NOMO-1 treated with dmso at 0.1 percent for 144 hours (cell line): ENCODE measurements around the gene DPF3.
A peak's percentile ranks its signal among the peaks of the same experiment; 100 is the strongest.

Source experiments
- DNase-seq: peaks from one replicate; lab custom pipeline; 2025; ENCODE audit not compliant: unreplicated experiment; lab: John Stamatoyannopoulos, UW

Gene DPF3

DNA sequence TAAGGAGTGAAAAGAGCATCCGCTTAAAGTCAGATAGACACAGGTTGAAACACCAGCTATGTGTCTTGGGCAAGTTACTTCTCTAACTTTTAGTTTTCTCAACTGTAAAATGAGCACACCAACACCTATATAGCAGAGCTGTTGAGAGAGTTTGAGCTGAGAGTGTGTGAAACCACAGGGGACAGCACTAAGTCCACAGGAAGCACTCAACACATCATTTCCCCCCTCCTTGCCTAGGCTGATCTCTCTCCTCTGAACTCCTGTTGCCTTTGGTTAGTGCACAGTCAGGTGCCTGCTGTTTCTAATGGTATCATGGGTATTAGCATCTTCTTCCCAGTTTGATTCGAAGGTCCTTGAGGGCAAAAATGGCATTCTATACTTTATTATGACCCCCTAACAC lies 176.7 kb downstream of the DPF3 start:
- no peak for DNase-seq

DNA sequence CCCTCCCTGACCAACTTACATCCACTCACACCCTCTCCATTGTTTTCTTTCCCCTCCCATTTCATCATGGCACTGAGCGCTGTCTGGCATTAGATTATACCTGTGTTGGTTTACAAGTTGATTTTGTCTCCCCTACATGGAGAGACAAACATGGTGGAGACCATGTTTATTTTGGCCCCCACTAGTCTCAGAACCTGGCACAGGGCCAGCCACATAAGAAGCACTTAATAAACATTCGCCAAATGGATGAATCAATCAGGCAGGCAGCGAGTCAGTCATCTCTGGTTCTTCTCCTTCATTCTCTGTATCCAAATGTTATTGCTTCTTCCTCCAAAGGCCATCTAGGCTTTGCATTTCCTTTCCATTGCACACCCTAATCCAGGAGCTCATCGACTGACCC lies 177.4 kb downstream of the DPF3 start:
- no peak for DNase-seq

DNA sequence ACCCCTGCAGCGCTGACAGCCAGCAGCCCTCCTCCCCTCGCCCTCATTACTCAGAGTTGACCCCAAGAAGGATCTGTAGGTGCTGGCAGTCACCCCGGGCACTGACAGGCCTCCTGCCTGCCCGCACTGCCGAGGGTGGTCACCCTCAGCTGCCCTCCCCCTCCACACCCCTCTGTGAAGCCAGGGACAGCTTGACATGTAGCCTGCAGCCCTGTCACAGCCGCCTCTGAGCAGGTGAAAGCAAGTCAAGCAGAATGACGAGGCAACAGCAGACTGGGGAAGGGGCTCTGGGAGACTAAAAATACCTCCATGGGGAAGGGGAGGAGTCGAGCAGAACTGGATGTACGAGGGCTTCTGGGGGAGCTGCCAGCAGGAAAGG lies 178.1 kb downstream of the DPF3 start:
- DNase-seq, result no peak

DNA sequence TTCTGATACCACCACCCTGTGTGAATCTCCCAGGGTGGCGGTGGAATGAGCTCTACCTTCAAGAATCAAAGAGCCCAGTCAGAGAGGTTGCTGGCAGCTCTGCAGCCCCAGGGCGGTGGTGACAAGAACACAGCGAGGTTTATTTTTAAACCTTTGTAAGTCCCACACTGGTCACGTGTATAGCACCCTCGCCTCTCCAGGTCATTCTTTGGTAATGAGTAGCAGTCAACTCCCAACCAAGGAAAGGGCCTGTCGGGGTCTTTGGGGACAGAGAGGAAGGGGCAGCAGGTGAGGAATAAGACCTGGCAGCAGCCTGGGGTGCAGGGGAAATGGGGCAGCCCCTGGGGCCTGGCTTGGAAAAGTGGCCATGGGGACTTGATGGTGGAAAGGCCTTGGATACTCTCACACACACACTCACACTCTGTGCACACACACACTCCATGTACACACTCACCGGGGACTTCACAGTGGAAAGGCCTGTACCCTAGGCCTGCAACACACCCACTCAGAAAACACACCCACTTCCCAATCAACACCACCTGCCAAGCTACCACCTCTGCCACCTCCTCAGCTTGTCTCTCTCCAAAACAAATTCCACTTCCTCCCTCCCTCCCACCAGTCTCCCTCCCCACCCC lies 178.6 kb downstream of the DPF3 start:
- DNase-seq, result no peak

DNA sequence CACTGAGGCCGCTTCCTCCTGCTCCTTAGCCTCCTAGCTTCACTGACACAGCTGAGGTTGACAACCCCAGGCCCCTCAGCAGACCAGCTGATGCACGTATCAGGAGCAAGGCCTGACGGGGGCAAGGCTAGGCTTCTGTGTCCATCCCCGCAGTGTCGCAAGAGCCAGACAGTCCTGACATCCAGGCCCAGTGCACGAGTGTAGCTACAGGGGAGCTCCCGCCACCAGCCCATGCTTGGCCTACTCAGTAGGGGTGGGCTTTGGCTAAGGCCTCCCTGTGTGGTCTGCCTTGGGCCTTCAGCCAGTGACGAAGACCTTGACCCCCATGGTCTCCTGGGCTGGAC lies 179.1 kb downstream of the DPF3 start:
- no peak for DNase-seq

GRCh38 chr14:72714094-72714493 lies 179.8 kb downstream of the DPF3 start:
- no peak for DNase-seq

DNA sequence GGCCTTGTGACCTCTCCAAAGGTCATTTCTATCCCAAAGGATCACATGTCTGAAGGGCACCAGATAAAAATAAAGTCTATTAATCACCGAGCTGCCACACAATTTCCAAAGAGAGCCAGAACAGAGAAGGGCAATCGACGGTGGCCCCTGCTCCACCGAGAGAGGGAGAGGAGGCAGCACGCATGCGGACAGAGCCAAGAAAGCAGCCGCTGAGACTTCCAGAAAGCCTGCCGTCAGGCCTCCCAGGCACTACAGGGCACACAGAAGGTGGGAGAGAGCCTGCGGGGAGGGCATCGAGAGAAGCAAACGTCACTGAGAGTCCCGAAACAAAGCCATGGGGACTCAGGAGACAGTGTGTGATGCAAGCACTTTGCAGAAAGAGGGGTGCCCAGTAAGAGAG lies 182.0 kb downstream of the DPF3 start:
- no peak for DNase-seq

DNA sequence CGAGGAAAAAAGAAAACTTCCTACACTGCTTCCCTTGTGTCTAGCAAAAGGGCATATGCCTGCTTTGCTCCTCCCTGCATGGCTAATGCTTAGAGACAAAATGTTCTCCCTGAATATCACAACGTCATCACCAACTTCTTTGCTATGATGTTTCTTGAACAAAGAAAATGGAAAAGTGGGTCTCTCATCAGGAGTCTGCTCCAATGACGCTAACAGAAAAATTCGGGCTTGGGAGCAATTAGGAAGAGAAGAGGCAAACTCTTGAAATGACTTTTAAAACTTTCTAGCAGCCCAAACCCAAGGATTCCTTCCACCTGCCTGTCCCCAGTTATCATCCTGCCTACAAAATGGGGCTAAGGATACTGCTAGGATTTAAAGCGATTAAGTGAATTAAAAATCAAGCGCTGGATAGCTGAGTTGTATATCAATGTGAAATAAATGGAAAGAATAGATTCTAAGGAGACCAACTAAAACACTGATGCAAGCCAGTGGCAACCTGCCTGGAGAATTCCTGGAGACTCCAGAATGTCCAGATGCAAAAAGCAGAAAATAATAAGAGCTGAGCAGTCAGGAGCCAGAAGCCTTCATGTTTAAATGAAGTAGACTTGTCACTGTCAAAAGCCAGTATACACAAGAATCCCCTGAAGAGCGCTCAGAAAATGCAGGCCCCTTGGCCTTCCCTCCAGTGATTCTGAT lies 183.8 kb downstream of the DPF3 start:
- DNase-seq, result no peak

GRCh38 chr14:72708708-72709475 lies 185.0 kb downstream of the DPF3 start:
- DNase-seq, result no peak

GRCh38 chr14:72708222-72708621 lies 185.7 kb downstream of the DPF3 start:
- DNase-seq, result no peak

- no peak for DNase-seq
Observed at GRCh38 chr14:72706485-72706884, 187.4 kb downstream of the DPF3 start.

GRCh38 chr14:72704502-72704901 lies 189.4 kb downstream of the DPF3 start:
- DNase-seq, result peak; percentile 26

- DNase-seq, result no peak
Observed at GRCh38 chr14:72701605-72702004, 192.3 kb downstream of the DPF3 start.

DNA sequence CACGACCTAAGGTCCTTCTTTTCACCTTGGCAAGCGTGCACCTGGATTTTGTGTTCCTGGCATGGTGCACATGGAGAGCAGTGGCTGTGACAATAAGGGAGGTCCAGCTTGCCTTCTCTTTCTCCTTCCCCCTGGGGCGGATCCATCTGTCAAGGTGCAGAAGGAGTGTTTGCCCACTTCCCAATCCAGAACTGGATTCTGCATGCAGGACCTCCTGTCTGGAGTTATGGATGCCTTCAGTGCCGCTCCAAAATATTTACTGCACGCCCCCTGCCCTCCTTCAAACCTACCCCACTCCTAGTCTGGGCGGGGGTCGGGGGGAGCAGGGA lies 192.7 kb downstream of the DPF3 start:
- no peak for DNase-seq

GRCh38 chr14:72700338-72701236 lies 193.3 kb downstream of the DPF3 start:
- no peak for DNase-seq

- DNase-seq, result peak; percentile 58
Observed at GRCh38 chr14:72699852-72700257, 194.0 kb downstream of the DPF3 start.

GRCh38 chr14:72699443-72699842 lies 194.5 kb downstream of the DPF3 start:
- no peak for DNase-seq

DNA sequence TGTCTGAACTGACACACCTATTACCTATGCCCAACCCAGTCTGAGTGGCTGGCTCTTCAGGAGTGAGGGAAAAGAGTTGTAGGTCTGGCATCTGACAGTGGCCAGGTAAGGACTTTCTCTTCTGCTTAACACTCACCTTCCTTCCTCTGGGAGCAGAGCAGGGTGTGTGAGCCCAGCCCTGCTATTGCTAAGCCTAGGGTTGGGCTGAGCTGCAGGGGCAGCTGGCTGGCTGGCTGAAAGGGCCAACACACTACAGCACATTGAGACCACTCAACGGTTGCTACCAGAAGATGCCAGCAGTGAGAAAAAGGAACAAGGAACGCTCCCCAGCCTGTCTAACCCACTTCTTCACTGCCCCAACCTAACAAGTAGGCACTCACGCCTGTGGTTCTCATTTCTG lies 201.2 kb downstream of the DPF3 start:
- DNase-seq, result no peak

DNA sequence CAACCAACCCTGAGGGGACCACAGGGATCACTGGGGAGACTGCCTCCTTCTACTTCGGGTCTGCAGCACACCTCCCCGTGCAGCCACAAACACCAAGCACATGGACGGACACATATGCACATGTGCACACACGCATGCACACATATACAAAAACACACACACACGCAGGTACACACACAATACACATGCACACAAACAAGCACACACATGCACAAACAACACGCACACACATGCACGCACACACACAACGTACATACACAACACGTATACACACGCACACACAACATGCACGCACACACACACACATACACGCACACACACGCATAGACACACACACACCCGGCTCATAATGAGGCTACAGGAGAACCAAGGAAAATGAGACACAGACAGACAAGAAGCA lies 203.6 kb downstream of the DPF3 start:
- no peak for DNase-seq

DNA sequence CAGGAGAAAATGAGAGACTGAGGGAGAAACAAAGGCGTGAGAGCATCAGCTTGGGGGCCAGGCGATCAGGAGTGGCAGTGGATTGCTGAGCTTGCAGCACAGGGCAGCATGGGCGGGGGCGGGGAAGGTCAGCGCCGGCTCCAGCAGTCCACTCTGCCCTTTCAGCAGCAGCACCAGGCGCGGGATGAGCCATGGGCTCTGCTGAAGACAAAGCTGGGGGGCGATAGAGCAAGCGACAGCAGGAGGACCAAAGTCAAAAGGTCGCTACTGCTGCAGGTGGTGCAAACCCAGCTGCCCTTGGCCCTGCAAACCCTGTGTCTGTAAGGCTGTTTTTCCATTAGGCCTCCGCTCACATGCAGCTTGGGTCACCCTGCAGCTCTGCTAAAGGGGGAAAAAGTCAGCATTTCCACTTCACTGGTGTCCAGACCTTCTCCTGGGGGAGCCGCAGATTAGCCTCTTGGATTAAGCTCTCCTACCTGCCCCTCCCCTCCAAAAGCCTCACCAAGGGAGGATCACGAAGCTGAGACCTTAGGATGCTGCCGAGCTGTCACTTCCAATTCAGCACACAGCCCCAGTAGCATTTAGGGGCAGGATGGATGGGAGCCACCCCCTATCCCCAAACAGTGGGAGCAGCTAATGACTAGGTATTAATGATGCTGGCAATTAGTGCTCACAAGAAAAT lies 204.8 kb downstream of the DPF3 start:
- no peak for DNase-seq

GRCh38 chr14:72686832-72687231 lies 207.1 kb downstream of the DPF3 start:
- DNase-seq, result no peak
